Activated naive CD8-positive, alpha-beta T cell treated with anti-CD3 and anti-CD28 coated beads for 36 hours (primary cell): ENCODE results near the gene CBY1. TPM values are rescaled to one million over a fixed set of nuclear protein-coding genes. Genes with fewer than 3 reads are reported as not detected.

Experiments used
- DNase-seq: peaks from one replicate; pipeline ENCODE4 v3.0.0; 2021
- H3K27ac Mint-ChIP-seq: one replicate; pipeline ENCODE4 v1.8.0; 2022; ENCODE audit warnings: mild to moderate bottlenecking, moderate library complexity, mixed read lengths
- H3K27me3 Mint-ChIP-seq: one replicate; pipeline ENCODE4 v1.8.0; 2022; ENCODE audit warnings: mild to moderate bottlenecking, mixed read lengths
- H3K36me3 Mint-ChIP-seq: one replicate; pipeline ENCODE4 v1.8.0; 2021; ENCODE audit warnings: mild to moderate bottlenecking, mixed read lengths
- H3K4me1 Mint-ChIP-seq: one replicate; pipeline ENCODE4 v1.8.0; 2021; ENCODE audit warnings: mixed read lengths
- H3K4me3 Mint-ChIP-seq: one replicate; pipeline ENCODE4 v1.8.0; 2022; ENCODE audit warnings: mild to moderate bottlenecking, moderate library complexity, mixed read lengths
- H3K9me3 Mint-ChIP-seq: one replicate; pipeline ENCODE4 v1.8.0; 2022; ENCODE audit warnings: mixed read lengths
- total RNA-seq, 2 experiments: library from RNA; stranded (reverse); gene quantifications; one replicate each; pipeline ENCODE4 v1.2.3, GENCODE V29; 2021

The CBY1 gene
- total RNA-seq, 2 experiments from 2014 or later, result 11.5 to 11.9 TPM

- no peaks in the 10 kb centered on the region for H3K9me3 Mint-ChIP-seq
- peak within 1 kb of the TSS; percentile 91 for H3K4me3 Mint-ChIP-seq
- H3K4me1 Mint-ChIP-seq, result peaks cover 19% of the 10 kb centered on the region
- DNase-seq, result peak; percentile 89
- no peaks in the 10 kb centered on the region for H3K27me3 Mint-ChIP-seq
- H3K27ac Mint-ChIP-seq, result peak within 1 kb of the TSS; percentile 93
- peaks cover 39% of the 10 kb centered on the region for H3K36me3 Mint-ChIP-seq
Measured at GRCh38 chr22:38681582-38682335, 25.3 kb downstream of the CBY1 start, which contains the start of gene TOMM22. TSS of gene TOMM22 (plus strand) at chr22:38681957. CDS start at chr22:38681979, 22 bp downstream.

GRCh38 chr22:38684895-38685294 lies 28.5 kb downstream of the CBY1 start:
- Mint-ChIP-seq H3K4me1 (peaks cover 20% of the 10 kb centered on the region), H3K36me3 (peaks cover 41% of the 10 kb centered on the region), H3K27me3 (no peaks in the 10 kb centered on the region), H3K27ac (peak overlapping the region; percentile 65), H3K4me3 (no peak overlapping the region), H3K9me3 (no peaks in the 10 kb centered on the region)
- DNase-seq, result no peak

GRCh38 chr22:38685761-38686160 lies 29.3 kb downstream of the CBY1 start:
- H3K27ac Mint-ChIP-seq, result peak overlapping the region; percentile 6
- no peak for DNase-seq
- peaks cover 42% of the 10 kb centered on the region for H3K36me3 Mint-ChIP-seq
- H3K9me3 Mint-ChIP-seq, result no peaks in the 10 kb centered on the region
- no peaks in the 10 kb centered on the region for H3K27me3 Mint-ChIP-seq
- peaks cover 18% of the 10 kb centered on the region for H3K4me1 Mint-ChIP-seq
- no peak overlapping the region for H3K4me3 Mint-ChIP-seq

GRCh38 chr22:38689651-38690050 lies 33.2 kb downstream of the CBY1 start:
- no peak for DNase-seq
- no peaks in the 10 kb centered on the region for H3K27me3 Mint-ChIP-seq
- H3K9me3 Mint-ChIP-seq, result no peaks in the 10 kb centered on the region
- H3K27ac Mint-ChIP-seq, result no peak overlapping the region
- peaks cover 28% of the 10 kb centered on the region for H3K36me3 Mint-ChIP-seq
- no peak overlapping the region for H3K4me3 Mint-ChIP-seq
- H3K4me1 Mint-ChIP-seq, result peaks cover 14% of the 10 kb centered on the region

GRCh38 chr22:38694049-38694448 lies 37.6 kb downstream of the CBY1 start:
- Mint-ChIP-seq H3K36me3 (peaks cover 49% of the 10 kb centered on the region), H3K4me1 (peaks cover 47% of the 10 kb centered on the region), H3K4me3 (no peak overlapping the region), H3K9me3 (no peaks in the 10 kb centered on the region), H3K27me3 (no peaks in the 10 kb centered on the region), H3K27ac (peak overlapping the region; percentile 34)
- no peak for DNase-seq

- peaks cover 53% of the 10 kb centered on the region for H3K4me1 Mint-ChIP-seq
- peak overlapping the region; percentile 39 for H3K27ac Mint-ChIP-seq
- H3K27me3 Mint-ChIP-seq, result no peaks in the 10 kb centered on the region
- peaks cover 57% of the 10 kb centered on the region for H3K36me3 Mint-ChIP-seq
- H3K4me3 Mint-ChIP-seq, result peak overlapping the region; percentile 16
- DNase-seq, result no peak
- no peaks in the 10 kb centered on the region for H3K9me3 Mint-ChIP-seq
Measured at GRCh38 chr22:38694940-38695339, 38.5 kb downstream of the CBY1 start.

GRCh38 chr22:38696606-38697424 lies 40.4 kb downstream of the CBY1 start:
- Mint-ChIP-seq H3K4me1 (peaks cover 60% of the 10 kb centered on the region), H3K36me3 (peaks cover 58% of the 10 kb centered on the region), H3K27me3 (no peaks in the 10 kb centered on the region), H3K4me3 (peak overlapping the region; percentile 89), H3K9me3 (no peaks in the 10 kb centered on the region), H3K27ac (peak overlapping the region; percentile 83)
- DNase-seq, result peak; percentile 34

GRCh38 chr22:38697425-38698089 lies 41.1 kb downstream of the CBY1 start:
- Mint-ChIP-seq H3K9me3 (no peaks in the 10 kb centered on the region), H3K36me3 (peaks cover 58% of the 10 kb centered on the region), H3K27me3 (no peaks in the 10 kb centered on the region), H3K4me3 (peak overlapping the region; percentile 89), H3K4me1 (peaks cover 61% of the 10 kb centered on the region), H3K27ac (peak overlapping the region; percentile 83)
- no peak for DNase-seq

- peaks cover 52% of the 10 kb centered on the region for H3K36me3 Mint-ChIP-seq
- H3K27ac Mint-ChIP-seq, result peak overlapping the region; percentile 72
- peaks cover 56% of the 10 kb centered on the region for H3K4me1 Mint-ChIP-seq
- no peaks in the 10 kb centered on the region for H3K9me3 Mint-ChIP-seq
- no peaks in the 10 kb centered on the region for H3K27me3 Mint-ChIP-seq
- DNase-seq, result no peak
- peak overlapping the region; percentile 89 for H3K4me3 Mint-ChIP-seq
Measured at GRCh38 chr22:38698407-38699094, 42.1 kb downstream of the CBY1 start.

GRCh38 chr22:38699143-38699542 lies 42.7 kb downstream of the CBY1 start:
- DNase-seq, result no peak
- Mint-ChIP-seq H3K27me3 (no peaks in the 10 kb centered on the region), H3K4me1 (peaks cover 51% of the 10 kb centered on the region), H3K36me3 (peaks cover 50% of the 10 kb centered on the region), H3K4me3 (peak overlapping the region; percentile 89), H3K27ac (peak overlapping the region; percentile 91), H3K9me3 (no peaks in the 10 kb centered on the region)

- peak overlapping the region; percentile 91 for H3K27ac Mint-ChIP-seq
- no peaks in the 10 kb centered on the region for H3K9me3 Mint-ChIP-seq
- H3K36me3 Mint-ChIP-seq, result peaks cover 43% of the 10 kb centered on the region
- no peak for DNase-seq
- H3K4me1 Mint-ChIP-seq, result peaks cover 52% of the 10 kb centered on the region
- H3K4me3 Mint-ChIP-seq, result peak overlapping the region; percentile 89
- no peaks in the 10 kb centered on the region for H3K27me3 Mint-ChIP-seq
Measured at GRCh38 chr22:38699784-38700183, 43.3 kb downstream of the CBY1 start.

GRCh38 chr22:38700270-38700788 lies 43.9 kb downstream of the CBY1 start:
- H3K9me3 Mint-ChIP-seq, result no peaks in the 10 kb centered on the region
- peaks cover 51% of the 10 kb centered on the region for H3K4me1 Mint-ChIP-seq
- H3K27me3 Mint-ChIP-seq, result no peaks in the 10 kb centered on the region
- H3K27ac Mint-ChIP-seq, result peak overlapping the region; percentile 91
- peak overlapping the region; percentile 93 for H3K4me3 Mint-ChIP-seq
- no peak for DNase-seq
- peaks cover 38% of the 10 kb centered on the region for H3K36me3 Mint-ChIP-seq

GRCh38 chr22:38700789-38701628 lies 44.6 kb downstream of the CBY1 start, which contains the start of gene JOSD1:
TSS of gene JOSD1 (minus strand) at chr22:38700943. CDS start at chr22:38699987, 956 bp downstream.
- Mint-ChIP-seq H3K4me3 (peak within 1 kb of the TSS; percentile 93), H3K9me3 (no peaks in the 10 kb centered on the region), H3K36me3 (peaks cover 38% of the 10 kb centered on the region), H3K27ac (peak within 1 kb of the TSS; percentile 98), H3K4me1 (peaks cover 51% of the 10 kb centered on the region), H3K27me3 (no peaks in the 10 kb centered on the region)
- DNase-seq, result peak; percentile 99
